Astrocyte of the cerebellum (primary cell): ENCODE measurements around the gene DNAH17.

Experiments used
- DNase-seq: peaks from one replicate; pipeline ENCODE4 v3.0.0-alpha.2; 2011; ENCODE audit warnings: low read depth
- H3K4me3 ChIP-seq: 2 replicates; pipeline ENCODE4 v1.5.1; 2011; ENCODE audit warnings: mild to moderate bottlenecking, low read depth, low read length, moderate library complexity
- CTCF ChIP-seq: IDR thresholded peaks from 2 replicates; pipeline ENCODE4 v1.5.1; 2012; ENCODE audit warnings: low read length, low read depth, moderate library complexity, mild to moderate bottlenecking; ENCODE audit errors: missing control alignments
- in situ Hi-C: cut with HindIII; loops from 2 replicates; pipeline ENCODE4 v1.10.0; 2017; ENCODE audit warnings: low sequenced_read_pairs

DNAH17 gene

DNA sequence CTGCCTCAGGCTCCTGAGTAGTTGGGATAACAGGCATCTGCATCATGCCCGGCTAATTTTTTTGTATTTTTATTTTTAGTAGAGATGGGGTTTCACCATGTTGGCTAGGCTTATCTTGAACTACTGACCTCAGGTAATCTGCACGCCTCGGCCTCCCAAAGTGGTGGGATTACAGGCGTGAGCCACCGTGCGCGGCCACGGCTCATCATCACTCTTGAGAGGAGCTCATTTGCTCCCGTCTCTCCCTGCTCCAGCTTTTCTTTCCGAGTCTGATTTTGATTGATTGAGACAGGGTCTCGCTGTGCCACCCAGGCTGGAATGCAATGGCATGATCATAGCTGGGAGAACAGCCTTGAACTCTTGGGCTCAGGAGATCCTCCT lies 186.2 kb downstream of the DNAH17 start:
- H3K4me3 ChIP-seq = no peak overlapping the region
- in situ Hi-C loops = no loop called here
- no peak for DNase-seq
- TF ChIP-seq CTCF = no peak

DNA sequence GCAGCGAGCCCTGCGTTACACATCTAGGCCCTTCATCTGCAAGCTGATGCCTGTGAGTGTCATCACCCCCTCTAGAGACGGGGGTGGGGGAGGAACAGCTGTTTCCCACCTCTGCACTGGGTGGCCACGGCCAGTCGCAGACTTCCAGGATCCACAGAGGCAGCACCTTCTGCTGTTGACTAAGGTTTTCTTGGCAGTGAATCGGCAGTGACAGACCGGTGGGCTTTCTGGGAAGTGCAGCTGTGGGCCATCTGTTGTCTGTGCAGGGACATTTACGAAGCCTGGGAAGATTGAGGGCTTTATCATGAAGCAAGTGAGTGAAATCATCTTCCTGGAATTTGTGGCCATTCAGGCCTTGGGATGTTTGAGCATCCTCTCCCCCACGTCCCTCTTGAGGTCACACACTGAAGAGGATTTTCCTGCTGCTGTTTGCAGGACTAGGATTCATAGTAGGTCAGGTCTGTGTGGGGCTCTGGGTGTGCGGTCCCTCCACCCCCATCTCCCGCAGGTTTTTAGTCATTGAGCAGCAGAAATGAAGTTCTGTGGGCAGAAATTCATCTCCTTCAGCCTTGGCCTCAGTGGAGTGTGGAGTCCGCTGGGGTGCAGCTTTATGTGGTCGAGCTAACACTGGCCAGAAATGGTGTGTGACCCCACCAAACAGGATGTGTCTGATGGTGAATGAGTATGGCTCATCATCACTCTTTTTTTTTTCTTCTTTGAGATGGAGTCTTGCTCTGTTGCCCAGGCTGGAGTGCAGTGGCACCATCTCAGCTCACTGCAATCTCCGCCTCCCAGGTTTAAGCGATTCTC lies 186.8 kb downstream of the DNAH17 start:
- TF ChIP-seq CTCF = no peak
- H3K4me3 ChIP-seq = no peak overlapping the region
- in situ Hi-C loops = no loop called here
- peak; percentile 80 for DNase-seq

GRCh38 chr17:78387977-78388941 lies 188.9 kb downstream of the DNAH17 start:
- in situ Hi-C loops = no loop called here
- no peak overlapping the region for H3K4me3 ChIP-seq
- no peak for DNase-seq
- TF ChIP-seq CTCF = no peak

DNA sequence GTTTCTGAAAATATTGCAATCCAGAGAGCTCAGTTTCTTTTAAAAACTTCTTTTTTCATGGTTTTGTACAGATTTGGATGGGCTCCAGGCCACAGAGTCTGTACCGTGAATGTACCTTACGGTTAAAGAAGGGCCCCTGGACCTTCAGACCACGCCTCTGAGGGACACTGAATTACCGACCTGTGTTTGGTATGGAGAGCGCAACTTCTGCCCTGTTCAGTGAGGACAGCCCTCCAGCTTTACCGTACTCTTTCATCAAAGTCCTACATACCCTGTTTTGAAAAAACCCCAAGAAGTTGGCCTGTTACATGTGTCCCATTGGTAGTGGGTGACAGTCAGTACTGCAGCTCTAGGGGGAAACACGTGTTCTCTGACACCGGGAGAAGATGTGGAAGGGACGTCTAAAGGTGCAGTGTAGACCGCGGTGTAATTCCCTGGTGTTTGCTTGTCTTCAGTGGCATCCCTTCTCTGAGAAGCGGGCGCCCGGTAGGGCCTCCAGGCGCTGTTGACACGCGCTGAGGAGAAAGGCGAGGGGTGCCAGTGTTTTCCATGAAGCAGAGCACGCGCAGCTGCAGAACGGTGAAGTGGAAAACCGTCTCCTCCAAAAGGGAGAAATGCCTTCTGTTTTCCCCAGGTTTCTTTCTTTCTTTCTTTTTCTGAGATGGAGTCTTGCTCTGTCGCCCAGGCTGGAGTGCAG lies 192.6 kb downstream of the DNAH17 start:
- no peak overlapping the region for H3K4me3 ChIP-seq
- no peak for DNase-seq
- in situ Hi-C loops = no loop called here
- no peak for TF ChIP-seq CTCF

GRCh38 chr17:78383725-78384471 lies 193.3 kb downstream of the DNAH17 start:
- no peak overlapping the region for H3K4me3 ChIP-seq

More at GRCh38 chr17:78383725-78384471, 193.3 kb downstream of the DNAH17 start:
- TF ChIP-seq CTCF = no peak
- DNase-seq = peak; percentile 92
- in situ Hi-C loops = no loop called here
